H9 (cell line): ENCODE data around the gene ATG14. TPM values are rescaled to one million over a fixed set of nuclear protein-coding genes. Genes with fewer than 3 reads are reported as not detected.

Experiments used
- DNase-seq: peaks from one replicate; pipeline ENCODE4 v3.0.0-alpha.2; 2017
- H2AFZ ChIP-seq: one replicate; pipeline ENCODE4 v1.6.1; 2013; ENCODE audit warnings: mild to moderate bottlenecking, low read length, control low read depth, moderate library complexity
- H2AK5ac ChIP-seq: 2 replicates; pipeline ENCODE4 v1.6.1; 2013; ENCODE audit warnings: low read length, control low read depth, mixed read lengths; ENCODE audit not compliant: insufficient read length
- H2BK120ac ChIP-seq: one replicate; pipeline ENCODE4 v1.6.1; 2013; ENCODE audit warnings: low read depth, mild to moderate bottlenecking, low read length, control low read depth, inconsistent platforms; ENCODE audit not compliant: poor library complexity, severe bottlenecking
- H2BK12ac ChIP-seq: 2 replicates; pipeline ENCODE4 v1.6.1; 2013; ENCODE audit warnings: low read length, control low read depth, mixed read lengths, low read depth; ENCODE audit not compliant: insufficient read length
- H2BK15ac ChIP-seq: 2 replicates; pipeline ENCODE4 v1.6.1; 2013; ENCODE audit warnings: low read depth, low read length, control low read depth
- H2BK20ac ChIP-seq: one replicate; pipeline ENCODE4 v1.6.1; 2013; ENCODE audit warnings: low read depth, mild to moderate bottlenecking, low read length, control low read depth, inconsistent platforms; ENCODE audit not compliant: poor library complexity, severe bottlenecking
- H2BK5ac ChIP-seq: 2 replicates; pipeline ENCODE4 v1.6.1; 2013; ENCODE audit warnings: low read length, control low read depth, mixed read lengths; ENCODE audit not compliant: insufficient read length
- H3K14ac ChIP-seq: 2 replicates; pipeline ENCODE4 v1.6.1; 2013; ENCODE audit warnings: low read length, control low read depth; ENCODE audit not compliant: insufficient read depth
- H3K18ac ChIP-seq: 2 replicates; pipeline ENCODE4 v1.6.1; 2013; ENCODE audit warnings: low read depth, mild to moderate bottlenecking, mixed read lengths, low read length, control low read depth; ENCODE audit not compliant: insufficient read length
- H3K23ac ChIP-seq: 2 replicates; pipeline ENCODE4 v1.6.1; 2013; ENCODE audit warnings: low read length, control low read depth, mixed read lengths, low read depth; ENCODE audit not compliant: insufficient read length
- H3K23me2 ChIP-seq: 2 replicates; pipeline ENCODE4 v1.6.1; 2013; ENCODE audit warnings: low read depth, mild to moderate bottlenecking, mixed read lengths, low read length, control low read depth; ENCODE audit not compliant: insufficient read length, poor library complexity, severe bottlenecking
- H3K27ac ChIP-seq: 2 replicates; pipeline ENCODE4 v1.5.1; 2013; ENCODE audit warnings: low read length, control low read depth, mixed read lengths, low read depth; ENCODE audit not compliant: insufficient read length
- H3K27me3 ChIP-seq: 2 replicates; pipeline ENCODE4 v1.6.1; 2013; ENCODE audit warnings: low read length, control low read depth, inconsistent platforms; ENCODE audit not compliant: insufficient read depth
- H3K4ac ChIP-seq: 2 replicates; pipeline ENCODE4 v1.6.1; 2013; ENCODE audit warnings: low read depth, mild to moderate bottlenecking, control low read depth, inconsistent platforms, low read length, moderate library complexity
- H3K4me1 ChIP-seq: 2 replicates; pipeline ENCODE4 v1.6.1; 2013; ENCODE audit warnings: low read length, control low read depth, inconsistent platforms; ENCODE audit not compliant: insufficient read depth
- H3K4me2 ChIP-seq: 2 replicates; pipeline ENCODE4 v1.6.1; 2013; ENCODE audit warnings: low read length, control low read depth, mixed read lengths; ENCODE audit not compliant: insufficient read length, insufficient read depth
- H3K56ac ChIP-seq: 2 replicates; pipeline ENCODE4 v1.6.1; 2013; ENCODE audit warnings: low read depth, mild to moderate bottlenecking, mixed read lengths, low read length, control low read depth; ENCODE audit not compliant: insufficient read length
- H3K79me1 ChIP-seq: 2 replicates; pipeline ENCODE4 v1.6.1; 2013; ENCODE audit warnings: low read depth, mild to moderate bottlenecking, moderate library complexity, low read length, control low read depth, inconsistent platforms; ENCODE audit not compliant: insufficient read depth, poor library complexity, severe bottlenecking
- H3K79me2 ChIP-seq: 2 replicates; pipeline ENCODE4 v1.6.1; 2013; ENCODE audit warnings: low read length, control low read depth, inconsistent platforms; ENCODE audit not compliant: insufficient read depth
- H3K9ac ChIP-seq: 2 replicates; pipeline ENCODE4 v1.6.1; 2013; ENCODE audit warnings: low read length, control low read depth, mixed read lengths; ENCODE audit not compliant: insufficient read length; ENCODE audit errors: extremely low read depth
- H3K9me3 ChIP-seq: one replicate; pipeline ENCODE4 v1.6.1; 2013; ENCODE audit warnings: low read depth, low read length, inconsistent platforms; ENCODE audit not compliant: control insufficient read depth
- H3T11ph ChIP-seq: one replicate; pipeline ENCODE4 v1.6.1; 2013; ENCODE audit warnings: mild to moderate bottlenecking, low read length, control low read depth, inconsistent platforms
- H4K20me1 ChIP-seq: one replicate; pipeline ENCODE4 v1.6.1; 2013; ENCODE audit not compliant: control insufficient read depth, insufficient read length, insufficient read depth
- H4K5ac ChIP-seq: 2 replicates; pipeline ENCODE4 v1.6.1; 2013; ENCODE audit warnings: low read depth, mild to moderate bottlenecking, mixed read lengths, low read length, control low read depth; ENCODE audit not compliant: insufficient read length
- H4K8ac ChIP-seq: replicated peaks from 2 replicates; pipeline ENCODE4 v1.6.1; 2013; ENCODE audit warnings: low read length, control low read depth, mixed read lengths, low read depth; ENCODE audit not compliant: insufficient read length
- H4K91ac ChIP-seq: 2 replicates; pipeline ENCODE4 v1.6.1; 2013; ENCODE audit warnings: low read depth, mild to moderate bottlenecking, moderate library complexity, mixed read lengths, low read length, control low read depth; ENCODE audit not compliant: insufficient read length
- H3K27ac Mint-ChIP-seq, 3 experiments: 2 replicates in 2 of 3; 3 replicates in 1 of 3; pipeline ENCODE4 v1.8.0; 2020 to 2021; ENCODE audit warnings: mixed read lengths in 3 of 3, mild to moderate bottlenecking in 1 of 3, moderate library complexity in 1 of 3
- H3K27me3 Mint-ChIP-seq: 2 replicates; pipeline ENCODE4 v1.8.0; 2021; ENCODE audit warnings: low read depth, mild to moderate bottlenecking, moderate library complexity, mixed read lengths
- H3K36me3 Mint-ChIP-seq, 3 experiments: 2 replicates in 2 of 3; 3 replicates in 1 of 3; pipeline ENCODE4 v1.8.0; 2020 to 2021; ENCODE audit warnings: low read depth in 3 of 3, mixed read lengths in 3 of 3; ENCODE audit not compliant: insufficient read depth in 1 of 3
- H3K4me1 Mint-ChIP-seq, 2 experiments: 2 replicates each; pipeline ENCODE4 v1.8.0; 2020; ENCODE audit warnings: mixed read lengths in 2 of 2
- H3K4me3 Mint-ChIP-seq, 2 experiments: 2 replicates in 1 of 2; 3 replicates in 1 of 2; pipeline ENCODE4 v1.8.0; 2020 to 2021; ENCODE audit warnings: mild to moderate bottlenecking in 2 of 2, mixed read lengths in 2 of 2, moderate library complexity in 1 of 2
- H3K9me3 Mint-ChIP-seq, 2 experiments: 2 replicates in 1 of 2; 3 replicates in 1 of 2; pipeline ENCODE4 v1.8.0; 2020; ENCODE audit warnings: mild to moderate bottlenecking in 2 of 2, mixed read lengths in 2 of 2, moderate library complexity in 1 of 2
- CTCF ChIP-seq: fragments of 200-600 bp; sonication (generic); conservative IDR thresholded peaks from 3 replicates; pipeline ENCODE4 v1.8.0; 2021; ENCODE audit warnings: antibody characterized with exemption, mild to moderate bottlenecking
- WGBS: extraction: QIAGEN DNeasy Blood & Tissue Kit; methylation state at CpG from one replicate; pipeline ENCODE4 v1.1.7; 2013; ENCODE audit warnings: missing lambda C conversion rate, low lambda C conversion rate, mixed read lengths; ENCODE audit not compliant: insufficient read length; ENCODE audit errors: extremely low coverage; 5-methylcytosine and 5-hydroxymethylcytosine counted together
- total RNA-seq: library from RNA; stranded (reverse); gene quantifications from 2 replicates; pipeline ENCODE4 v1.2.1, GENCODE V29; 2021

Gene ATG14
- total RNA-seq, 1 experiment from 2014 or later, result 13.6 TPM

- Histone ChIP-seq H3K4me2 (no peak overlapping the region), H3K23ac (no peak overlapping the region), H3K4ac (no peak overlapping the region), H4K5ac (no peak overlapping the region), H2BK5ac (no peak overlapping the region), H3K4me1 (peaks cover 2% of the 10 kb centered on the region; the same call in 1 of the 2 replicates), H3K27me3 (no peaks in the 10 kb centered on the region), H4K8ac (no peak overlapping the region), H2BK120ac (no peak overlapping the region), H3K79me2 (no peaks in the 10 kb centered on the region), H4K20me1 (no peaks in the 10 kb centered on the region), H3K9me3 (no peaks in the 10 kb centered on the region), H2BK20ac (no peak overlapping the region), H3K18ac (no peak overlapping the region), H2BK12ac (no peak overlapping the region), H3K23me2 (no peaks in the 10 kb centered on the region), H3K27ac (no peak overlapping the region), H2BK15ac (no peak overlapping the region), H3K9ac (no peak overlapping the region), H3K14ac (no peak overlapping the region), H4K91ac (no peak overlapping the region), H3K56ac (no peak overlapping the region), H2AFZ (no peak overlapping the region), H3K79me1 (no peaks in the 10 kb centered on the region), H2AK5ac (no peak overlapping the region), H3T11ph (no peak overlapping the region)
- H3K27ac Mint-ChIP-seq, result no peak overlapping the region
- no peak for DNase-seq
- no peak overlapping the region for H3K4me3 Mint-ChIP-seq
- no peaks in the 10 kb centered on the region for H3K9me3 Mint-ChIP-seq
- H3K4me1 Mint-ChIP-seq, result peaks cover 10 to 11% of the 10 kb centered on the region in 2 experiments
- no peak for TF ChIP-seq CTCF
- H3K27me3 Mint-ChIP-seq, result no peaks in the 10 kb centered on the region
- no peaks in the 10 kb centered on the region for H3K36me3 Mint-ChIP-seq
- no CpG with 5 or more reads among the region's 1 CpG for WGBS
Measured at GRCh38 chr14:55425091-55425490, 13.5 kb upstream of the ATG14 start.
